ENCODE measurements around the gene MANF. TPM values are rescaled to one million over a fixed set of nuclear protein-coding genes. Genes with fewer than 3 reads are reported as not detected.

The MANF gene
- total and polyA plus RNA-seq, 10 donors = 31.8 to 85.8 (median 47.7) TPM

GRCh38 chr3:51378065-51378464 lies 7.0 kb upstream of the MANF start:
- DNase-seq = peak; percentile 18
- Histone ChIP-seq H3K9me3 (no peaks in the 10 kb centered on the region), H3K4me3 (no peak overlapping the region), H3K27me3 (replicated peaks in 1 of 7) (peaks cover 0 to 10% (median 0%) of the 10 kb centered on the region in 7 donors), H3K36me3 (no peaks in the 10 kb centered on the region), H3K4me1 (peaks cover 0 to 16% (median under 1%) of the 10 kb centered on the region in 6 donors), H3K27ac (no peak overlapping the region)
- intact Hi-C loops (cut with DNase I; ENCODE audit: low total_unique reads) = no loop called here
- WGBS, 5 donors = 37 to 64% (median 51%) methylated on average over 5 of the region's 5 CpGs
- no peak for TF ChIP-seq POLR2A (IDR thresholded peaks at IDR 0.05)
- no peak for TF ChIP-seq POLR2AphosphoS5 (IDR thresholded peaks at IDR 0.05)
- no peak for TF ChIP-seq CTCF (IDR thresholded peaks at IDR 0.05 in 8 of 11, conservative IDR thresholded peaks at IDR 0.05 in 3 of 11)

GRCh38 chr3:51378726-51379125 lies 6.4 kb upstream of the MANF start:
- intact Hi-C loops (cut with DNase I; ENCODE audit: low total_unique reads) = no loop called here
- Histone ChIP-seq H3K9me3 (no peaks in the 10 kb centered on the region), H3K27ac (no peak overlapping the region), H3K4me1 (peaks cover 3 to 22% (median 6%) of the 10 kb centered on the region in 6 donors), H3K27me3 (replicated peaks in 1 of 7) (peaks cover 0 to 4% (median 0%) of the 10 kb centered on the region in 7 donors), H3K36me3 (no peaks in the 10 kb centered on the region), H3K4me3 (no peak overlapping the region)
- peak; percentile 42 for DNase-seq
- WGBS, 5 donors = 65 to 93% (median 83%) methylated on average over 2 of the region's 2 CpGs
- TF ChIP-seq POLR2AphosphoS5 (IDR thresholded peaks at IDR 0.05) (no peak), CTCF (IDR thresholded peaks at IDR 0.05 in 8 of 11, conservative IDR thresholded peaks at IDR 0.05 in 3 of 11) (no peak), POLR2A (IDR thresholded peaks at IDR 0.05) (no peak)

- H3K9me3 ChIP-seq = no peaks in the 10 kb centered on the region
- WGBS, 5 donors = 6 to 23% (median 22%) methylated on average over 6 to 8 of the region's 8 CpGs
- no peaks in the 10 kb centered on the region for H3K36me3 ChIP-seq
- H3K4me1 ChIP-seq = peaks cover 3 to 28% (median 11%) of the 10 kb centered on the region in 6 donors
- H3K27me3 ChIP-seq (replicated peaks in 1 of 7) = peaks cover 0 to under 1% (median 0%) of the 10 kb centered on the region in 7 donors
- TF ChIP-seq POLR2AphosphoS5 (IDR thresholded peaks at IDR 0.05) (peak; percentile 27 to 62 (median 52)), POLR2A (IDR thresholded peaks at IDR 0.05) (no peak), CTCF (IDR thresholded peaks at IDR 0.05 in 8 of 11, conservative IDR thresholded peaks at IDR 0.05 in 3 of 11) (no peak)
- H3K4me3 ChIP-seq = no peak overlapping the region
- peak; percentile 74 for DNase-seq
- intact Hi-C loops (cut with DNase I; ENCODE audit: low total_unique reads) = no loop called here
- H3K27ac ChIP-seq = no peak overlapping the region
Observed at GRCh38 chr3:51379301-51379700, 5.8 kb upstream of the MANF start.

GRCh38 chr3:51379746-51380455 lies 5.2 kb upstream of the MANF start:
- Histone ChIP-seq H3K36me3 (no peaks in the 10 kb centered on the region), H3K27me3 (replicated peaks in 1 of 7) (no peaks in the 10 kb centered on the region), H3K27ac (no peak overlapping the region), H3K4me3 (no peak overlapping the region), H3K9me3 (no peaks in the 10 kb centered on the region), H3K4me1 (peaks cover 3 to 31% (median 12%) of the 10 kb centered on the region in 6 donors)
- intact Hi-C loops (cut with DNase I; ENCODE audit: low total_unique reads) = loop anchor here (5.0 to 10.0 kb wide), 2 partner anchors 295 to 763 kb away; partner anchors contain the start of genes MAPKAPK3 and TEX264
- WGBS, 5 donors = 49 to 71% (median 52%) methylated on average over 5 to 8 of the region's 8 CpGs
- TF ChIP-seq POLR2AphosphoS5 (IDR thresholded peaks at IDR 0.05) = no peak
- no peak for TF ChIP-seq POLR2A (IDR thresholded peaks at IDR 0.05)
- no peak for TF ChIP-seq CTCF (IDR thresholded peaks at IDR 0.05 in 8 of 11, conservative IDR thresholded peaks at IDR 0.05 in 3 of 11)
- no peak for DNase-seq
